OCI-LY7 (cell line): Measurements from ENCODE around the gene PYHIN1. TPM values are rescaled to one million over a fixed set of nuclear protein-coding genes. Genes with fewer than 3 reads are reported as not detected.
"Not testable (repeated sequence)": the region's sequence is repeated elsewhere in the genome, so short reads cannot be mapped to it uniquely, and the experiment has no call there.

Experiments
- BruUV-seq: library from RNA; stranded (reverse); fragments of 400-500 nt; replicated peaks from 2 replicates; lab custom pipeline; 2021; lab: Mats Ljungman, UMichigan
- CTCF ChIA-PET: fragments of 300-600 bp; sonication (Branson Sonifier 250); formaldehyde crosslinking; loops from one replicate; lab custom pipeline; 2022; ENCODE audit warnings: antibody characterized with exemption; ENCODE audit not compliant: unreplicated experiment; lab: Charles Lee
- POLR2A ChIA-PET: fragments of 300-600 bp; sonication (Branson Sonifier 250); formaldehyde crosslinking; loops from one replicate; lab custom pipeline; 2022; ENCODE audit warnings: antibody characterized with exemption; lab: Charles Lee
- DNase-seq: peaks from one replicate; pipeline ENCODE4 v3.0.0-alpha.2; 2015; ENCODE audit warnings: low spot score
- H2AFZ ChIP-seq: fragments of 200-600 bp; sonication (generic), shearing (Covaris generic); 2 replicates; pipeline ENCODE4 v1.6.1; 2014; ENCODE audit warnings: mild to moderate bottlenecking, antibody characterized with exemption, low read length, moderate library complexity
- H3K27ac ChIP-seq: fragments of 200-600 bp; sonication (generic); 2 replicates; pipeline ENCODE4 v1.5.1; 2014; ENCODE audit warnings: mixed run types, low read depth, mild to moderate bottlenecking, moderate library complexity, low read length, inconsistent platforms; ENCODE audit not compliant: poor library complexity, severe bottlenecking
- H3K36me3 ChIP-seq: fragments of 200-600 bp; sonication (generic); 2 replicates; pipeline ENCODE4 v1.6.1; 2014; ENCODE audit warnings: mild to moderate bottlenecking, antibody characterized with exemption, low read length, moderate library complexity, mixed read lengths; ENCODE audit not compliant: insufficient read depth
- H3K4me1 ChIP-seq: fragments of 200-600 bp; sonication (generic); 2 replicates; pipeline ENCODE4 v1.5.1; 2014; ENCODE audit warnings: mild to moderate bottlenecking, low read length; ENCODE audit not compliant: insufficient read depth, poor library complexity, severe bottlenecking
- H3K4me2 ChIP-seq: fragments of 200-600 bp; sonication (generic); 2 replicates; pipeline ENCODE4 v1.6.1; 2014; ENCODE audit warnings: mild to moderate bottlenecking, low read length
- H3K4me3 ChIP-seq: fragments of 200-600 bp; sonication (generic); 2 replicates; pipeline ENCODE4 v1.5.1; 2014; ENCODE audit warnings: mild to moderate bottlenecking, low read depth, low read length; ENCODE audit not compliant: poor library complexity, severe bottlenecking
- H3K79me2 ChIP-seq: fragments of 200-600 bp; sonication (generic); 2 replicates; pipeline ENCODE4 v1.6.1; 2016; ENCODE audit warnings: low read depth, mild to moderate bottlenecking, low read length, moderate library complexity, mixed read lengths; ENCODE audit not compliant: insufficient read depth
- H3K9me2 ChIP-seq: fragments of 200-600 bp; sonication (generic); 2 replicates; pipeline ENCODE4 v1.6.1; 2016; ENCODE audit warnings: mild to moderate bottlenecking, low read length, mixed read lengths; ENCODE audit not compliant: insufficient read depth
- H3K9me3 ChIP-seq: fragments of 200-600 bp; sonication (generic); 2 replicates; pipeline ENCODE4 v1.6.1; 2014; ENCODE audit warnings: mild to moderate bottlenecking, mixed run types, low read length, mixed read lengths
- H4K20me1 ChIP-seq: fragments of 200-600 bp; sonication (generic); 2 replicates; pipeline ENCODE4 v1.6.1; 2014; ENCODE audit warnings: mild to moderate bottlenecking, antibody characterized with exemption, low read length, moderate library complexity, mixed read lengths; ENCODE audit not compliant: insufficient read depth
- CTCF ChIP-seq: fragments of 200-600 bp; sonication (generic); conservative IDR thresholded peaks from 2 replicates; pipeline ENCODE4 v1.5.1; 2014; ENCODE audit warnings: mild to moderate bottlenecking, antibody characterized with exemption, low read length, moderate library complexity, mixed read lengths
- EZH2phosphoT487 ChIP-seq: fragments of 200-600 bp; sonication (generic); IDR thresholded peaks from 2 replicates; pipeline ENCODE4 v1.6.1; 2018; ENCODE audit warnings: low read depth, borderline replicate concordance, mild to moderate bottlenecking, mixed run types, antibody characterized with exemption, low read length, moderate library complexity, mixed read lengths
- intact Hi-C: fragments of 100-400 bp; cut with micrococcal nuclease; formaldehyde crosslinking; loops from one replicate; pipeline ENCODE4 v1.10.0; 2022; ENCODE audit not compliant: unreplicated experiment
- total RNA-seq, 2 experiments: library from RNA; depleted of rRNA in 1 of 2; stranded (reverse); fragments of >200 nt in 1 of 2; shearing (Covaris generic) in 1 of 2; gene quantifications; 2 replicates each; pipeline ENCODE4 v1.2.3, GENCODE V29; 2014 to 2022

The PYHIN1 gene
- total RNA-seq, 2 experiments from 2014 or later, result 18.2 to 42.5 TPM

DNA sequence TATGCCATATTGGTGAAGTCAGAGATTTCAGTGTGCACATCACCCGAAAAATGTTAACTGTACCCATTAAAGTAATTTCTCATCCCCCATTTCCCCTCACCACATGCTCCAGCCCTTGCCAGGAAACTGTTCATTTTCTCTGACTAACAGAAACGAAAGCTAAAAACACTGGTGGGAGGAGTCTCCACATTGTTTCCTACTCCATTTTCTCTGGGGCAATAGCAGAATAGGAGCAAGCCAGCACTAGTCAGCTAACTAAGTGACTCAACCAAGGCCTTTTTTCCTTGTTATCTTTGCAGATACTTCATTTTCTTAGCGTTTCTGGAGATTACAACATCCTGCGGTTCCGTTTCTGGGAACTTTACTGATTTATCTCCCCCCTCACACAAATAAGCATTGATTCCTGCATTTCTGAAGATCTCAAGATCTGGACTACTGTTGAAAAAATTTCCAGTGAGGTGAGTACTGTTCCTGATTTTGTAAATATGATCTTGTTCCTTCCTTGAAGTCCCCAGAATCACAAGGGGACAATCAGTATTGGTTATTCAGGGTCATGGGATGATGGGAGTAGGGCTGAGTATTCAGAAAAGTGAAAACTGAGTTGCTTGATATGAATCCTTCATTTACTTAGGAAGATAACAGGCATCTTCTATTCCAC lies 78.5 kb downstream of the PYHIN1 start, which contains the start of gene IFI16:
Gene IFI16 (plus strand): TSS at position 204 of the 658 bp plus-strand sequence. CDS start 4,774 bp downstream, outside the sequence.
- Histone ChIP-seq H3K4me1 (peaks cover 67% of the 10 kb centered on the region), H4K20me1 (no peaks in the 10 kb centered on the region), H3K9me2 (no peaks in the 10 kb centered on the region), H3K27ac (peak within 1 kb of the TSS; percentile 89), H3K36me3 (peaks cover 45% of the 10 kb centered on the region), H3K4me3 (peak within 1 kb of the TSS; percentile 88), H3K4me2 (peak within 1 kb of the TSS; percentile 77), H2AFZ (peak within 1 kb of the TSS; percentile 68; the same call in 1 of the 2 replicates), H3K79me2 (peaks cover 60% of the 10 kb centered on the region), H3K9me3 (no peaks in the 10 kb centered on the region)
- ChIA-PET POLR2A (interaction anchor here (0.6 to 6.7 kb wide), 8 partner anchors 10 to 503 kb away, joined by 3 to 93 read pairs (median 3); partner anchors contain the start of gene AIM2), CTCF (interaction anchor here (1.7 kb wide), 1 partner anchor 67 kb away, joined by 5 read pairs; the partner anchor contains the start of gene AIM2)
- intact Hi-C loops, result loop anchor here (5.0 to 10.0 kb wide), 4 partner anchors 78 to 833 kb away; partner anchors contain the start of genes CD1C and PYHIN1
- TF ChIP-seq EZH2phosphoT487 (no peak), CTCF (no peak)
- BruUV-seq, result TSS peak; percentile 77
- peak; percentile 80 for DNase-seq

GRCh38 chr1:159010391-159010790 lies 79.0 kb downstream of the PYHIN1 start:
- Histone ChIP-seq H2AFZ (no peak overlapping the region), H3K27ac (peak overlapping the region; percentile 89), H3K4me3 (peak overlapping the region; percentile 88), H3K36me3 (peaks cover 51% of the 10 kb centered on the region), H3K9me2 (no peaks in the 10 kb centered on the region), H3K79me2 (peaks cover 66% of the 10 kb centered on the region), H3K4me1 (peaks cover 69% of the 10 kb centered on the region), H4K20me1 (no peaks in the 10 kb centered on the region), H3K9me3 (no peaks in the 10 kb centered on the region), H3K4me2 (peak overlapping the region; percentile 77)
- no peak for TF ChIP-seq CTCF
- TF ChIP-seq EZH2phosphoT487, result no peak
- POLR2A ChIA-PET, result interaction anchor here (1.1 to 6.7 kb wide), 4 partner anchors 55 to 66 kb away, joined by 3 to 93 read pairs (median 15); partner anchors contain the start of gene AIM2
- DNase-seq, result no peak
- CTCF ChIA-PET, result interaction anchor here (1.7 kb wide), 1 partner anchor 66 kb away, joined by 5 read pairs; the partner anchor contains the start of gene AIM2
- no TSS peak for BruUV-seq
- intact Hi-C loops, result loop anchor here (5.0 kb wide), 2 partner anchors 723 to 833 kb away; partner anchors contain the start of gene CD1C

- BruUV-seq, H3K9me3 ChIP-seq, H3K9me2 ChIP-seq, H4K20me1 ChIP-seq, H2AFZ ChIP-seq: not testable (repeated sequence)
- intact Hi-C loops, result loop anchor here (5.0 kb wide), 2 partner anchors 724 to 834 kb away; partner anchors contain the start of gene CD1C
- Histone ChIP-seq H3K27ac (peak overlapping the region; percentile 89), H3K4me3 (peak overlapping the region; percentile 88), H3K36me3 (peaks cover 55% of the 10 kb centered on the region), H3K79me2 (peaks cover 70% of the 10 kb centered on the region), H3K4me1 (peaks cover 69% of the 10 kb centered on the region), H3K4me2 (peak overlapping the region; percentile 77)
- ChIA-PET CTCF (interaction anchor here (1.7 kb wide), 1 partner anchor 65 kb away, joined by 5 read pairs; the partner anchor contains the start of gene AIM2), POLR2A (interaction anchor here (0.6 to 6.7 kb wide), 5 partner anchors 53 to 66 kb away, joined by 3 to 93 read pairs (median 6); partner anchors contain the start of gene AIM2)
- peak; percentile 33 for DNase-seq
Measured at GRCh38 chr1:159011001-159011400, 79.6 kb downstream of the PYHIN1 start.
